ENCODE data around the gene DLG2.

DLG2 gene

DNA sequence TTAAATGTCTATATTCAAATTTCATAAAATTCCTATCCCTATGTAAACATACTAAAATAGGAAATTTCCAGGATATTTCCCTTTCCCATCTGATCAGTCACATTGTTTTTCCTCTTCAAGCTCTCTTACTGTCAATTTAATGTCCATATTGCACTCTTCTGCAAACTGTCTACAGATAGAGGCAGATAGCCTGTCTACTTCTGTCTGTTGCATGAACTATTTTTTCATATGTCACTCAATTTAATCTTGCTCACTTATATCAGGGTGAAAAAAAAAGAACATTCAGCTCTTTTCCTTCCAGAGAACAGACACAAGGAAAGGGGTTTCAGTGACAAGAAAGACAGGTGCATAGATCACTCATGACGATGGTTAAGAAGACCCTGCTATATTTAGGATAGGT lies 1327.1 kb downstream of the DLG2 start:
- no peak for DNase-seq

DNA sequence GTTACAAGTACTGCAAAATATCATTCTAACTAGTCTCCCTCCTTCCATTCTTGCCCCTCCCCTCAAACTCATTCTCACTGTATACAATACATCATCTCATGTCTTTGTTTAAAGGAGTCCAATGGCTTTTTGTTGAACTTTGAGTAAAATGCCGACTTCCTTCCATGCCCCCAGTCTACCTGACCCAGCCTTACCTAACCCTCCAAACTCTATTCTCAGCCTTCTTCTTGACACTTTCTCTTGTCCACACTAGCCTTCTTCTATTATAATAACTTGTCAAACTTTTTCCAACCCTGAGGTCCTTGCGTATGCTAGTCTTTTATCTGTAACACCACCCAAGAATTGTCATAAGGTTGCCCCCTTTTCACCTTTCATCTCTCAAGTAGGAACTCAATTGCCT lies 1329.6 kb downstream of the DLG2 start:
- no peak for DNase-seq

DNA sequence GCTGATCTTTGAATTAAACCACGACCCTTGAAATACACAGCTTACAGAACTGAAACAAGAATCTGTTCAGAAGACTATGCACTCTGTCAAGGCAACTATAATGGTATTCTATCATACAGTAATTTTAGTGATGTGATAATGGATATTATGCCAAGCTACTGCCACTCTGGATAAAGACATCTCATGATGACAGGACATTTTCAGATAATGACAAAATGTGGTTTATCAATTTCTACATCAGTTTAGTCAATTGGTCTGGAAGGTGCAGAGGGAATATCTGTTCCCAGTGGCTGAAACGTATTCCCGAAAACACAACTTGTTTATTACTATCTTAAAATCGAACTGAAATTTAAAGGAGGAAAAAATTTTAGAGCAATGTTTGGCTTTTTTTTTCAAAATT lies 1331.3 kb downstream of the DLG2 start:
- DNase-seq: no peak

DNA sequence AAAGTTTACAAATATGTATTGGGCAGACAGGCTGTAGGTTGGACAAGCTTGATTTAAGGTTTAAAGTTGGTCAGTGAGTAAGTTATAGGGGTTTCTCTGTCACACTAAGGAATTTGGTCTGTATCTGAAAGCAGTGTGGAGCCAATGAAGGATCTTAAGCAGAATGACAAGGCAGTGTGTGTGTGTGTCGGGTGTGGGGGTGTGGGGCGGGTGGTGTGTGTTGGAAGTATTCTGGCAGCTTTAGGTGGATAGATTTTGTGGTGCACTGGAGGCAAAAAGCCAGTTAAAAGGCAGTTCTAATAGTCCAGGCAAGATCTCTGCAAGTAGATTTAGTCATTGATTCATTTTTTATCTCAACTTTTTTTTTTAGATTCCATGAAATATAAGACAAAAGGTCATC lies 1334.2 kb downstream of the DLG2 start:
- DNase-seq: no peak

DNA sequence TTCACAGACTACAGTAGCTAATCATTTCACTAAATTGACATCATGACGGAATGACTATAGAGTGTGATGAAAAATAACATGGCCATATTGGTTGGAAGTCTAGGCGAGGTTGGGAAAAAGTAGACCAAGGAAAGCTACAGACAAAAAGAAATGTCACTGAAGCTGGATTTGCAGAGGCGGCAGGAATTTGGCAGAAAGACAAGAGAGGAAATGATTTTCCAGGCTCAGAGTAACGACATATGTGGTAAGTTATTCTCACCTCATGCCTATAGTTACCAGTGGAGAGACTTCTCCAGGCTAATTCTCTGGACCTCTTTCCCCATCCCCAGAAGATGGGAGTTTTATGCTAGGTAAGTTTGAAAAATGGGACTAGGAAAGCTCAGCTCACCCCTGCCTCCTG lies 1335.1 kb downstream of the DLG2 start:
- no peak for DNase-seq

DNA sequence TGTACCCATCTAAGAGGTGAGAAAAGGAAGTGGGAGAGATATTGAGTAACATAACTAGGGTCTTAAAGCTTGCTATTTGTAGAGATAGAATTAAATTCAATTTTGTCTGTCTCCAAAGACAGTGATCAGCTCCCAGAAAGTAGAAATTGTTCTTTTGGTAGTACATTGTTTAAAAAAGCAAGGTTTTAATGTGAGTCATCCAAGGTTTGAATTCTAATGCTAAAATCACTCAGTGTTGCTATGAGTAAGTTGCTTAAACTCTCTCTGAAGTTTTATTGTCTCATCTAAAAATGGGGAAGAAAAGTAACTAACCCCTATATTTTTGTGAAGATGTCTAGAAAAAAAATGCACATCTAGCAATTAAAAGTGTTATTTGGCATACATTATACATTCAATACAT lies 1336.5 kb downstream of the DLG2 start:
- DNase-seq: no peak

DNA sequence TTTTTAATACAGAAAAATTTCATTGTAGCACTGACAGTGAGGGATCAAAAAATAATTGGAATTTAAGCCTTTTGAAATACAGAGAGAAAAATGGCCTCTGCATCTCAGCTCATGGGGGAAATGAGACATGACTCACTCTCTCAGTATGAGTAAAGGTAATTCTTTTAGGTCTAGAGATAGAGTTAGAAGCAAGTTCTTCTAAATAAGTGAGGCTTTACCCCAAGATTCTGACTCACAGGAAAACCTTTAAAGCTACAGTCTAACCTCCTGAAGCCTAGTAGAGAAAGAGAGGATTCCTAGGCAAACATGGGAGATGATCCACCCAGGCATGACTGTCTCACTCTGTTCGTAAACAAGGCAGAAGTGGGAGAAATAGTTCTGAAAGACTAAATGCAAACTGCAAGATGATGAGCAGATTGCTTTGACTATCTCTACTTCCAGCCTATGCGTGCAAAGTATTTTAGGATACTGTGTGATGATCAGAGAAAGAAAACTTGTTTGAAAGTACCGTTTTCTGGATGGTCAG lies 1337.7 kb downstream of the DLG2 start:
- DNase-seq: no peak

DNA sequence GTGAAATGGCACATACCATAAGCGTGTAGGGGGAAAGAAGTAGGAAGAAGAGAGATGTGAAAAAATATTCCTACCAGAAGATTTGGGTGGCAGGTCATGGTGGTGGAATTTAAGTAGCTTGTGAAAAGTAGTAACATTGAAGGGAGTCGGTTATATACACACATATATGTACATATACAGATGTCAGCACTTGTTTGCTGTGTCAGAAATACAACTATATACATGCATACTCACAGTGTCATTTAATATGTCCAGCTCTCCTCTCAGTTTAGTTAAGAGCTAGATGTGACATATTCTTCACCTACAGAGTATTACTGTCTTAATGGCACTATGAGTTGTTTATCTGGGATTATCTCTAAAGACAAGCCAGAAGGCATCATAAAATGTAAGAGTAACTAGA lies 1353.6 kb downstream of the DLG2 start:
- DNase-seq: no peak

DNA sequence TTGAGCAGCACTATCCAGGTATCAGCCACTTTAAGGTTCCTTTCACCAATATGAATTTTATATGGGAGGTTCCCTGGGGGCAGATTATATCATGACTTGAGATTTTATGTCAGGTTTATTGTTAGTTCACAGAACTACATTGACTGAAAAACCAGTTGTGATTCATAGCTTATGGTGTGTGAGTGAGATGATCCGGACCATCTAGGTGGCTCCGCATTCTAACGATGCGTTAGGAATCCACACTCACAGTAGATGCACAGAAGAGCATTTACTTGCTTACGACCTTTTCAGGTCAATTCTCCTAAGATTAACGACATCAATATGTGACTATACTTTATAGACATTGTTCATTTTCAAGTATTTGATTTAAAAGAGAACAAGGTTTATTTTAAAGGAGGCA lies 1356.7 kb downstream of the DLG2 start:
- DNase-seq: no peak

DNA sequence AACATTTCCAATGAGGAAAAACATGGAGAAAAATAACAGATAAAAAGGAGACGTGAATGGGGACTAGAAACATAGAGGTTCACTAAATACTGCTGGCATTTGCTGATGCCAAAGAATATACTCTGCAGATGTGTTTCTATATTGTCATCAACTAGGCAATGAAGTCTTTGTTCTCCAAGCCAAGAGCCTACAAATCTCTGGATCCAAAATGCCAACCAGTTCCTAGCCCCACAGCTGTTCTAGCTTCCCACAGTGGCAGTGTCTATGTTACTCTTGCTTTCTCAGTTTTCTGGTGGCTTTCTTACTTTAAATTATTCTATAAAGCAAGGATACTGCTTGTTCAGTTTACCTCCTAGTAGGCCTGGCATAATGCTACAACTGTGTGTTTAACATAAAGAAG lies 1363.1 kb downstream of the DLG2 start:
- no peak for DNase-seq

DNA sequence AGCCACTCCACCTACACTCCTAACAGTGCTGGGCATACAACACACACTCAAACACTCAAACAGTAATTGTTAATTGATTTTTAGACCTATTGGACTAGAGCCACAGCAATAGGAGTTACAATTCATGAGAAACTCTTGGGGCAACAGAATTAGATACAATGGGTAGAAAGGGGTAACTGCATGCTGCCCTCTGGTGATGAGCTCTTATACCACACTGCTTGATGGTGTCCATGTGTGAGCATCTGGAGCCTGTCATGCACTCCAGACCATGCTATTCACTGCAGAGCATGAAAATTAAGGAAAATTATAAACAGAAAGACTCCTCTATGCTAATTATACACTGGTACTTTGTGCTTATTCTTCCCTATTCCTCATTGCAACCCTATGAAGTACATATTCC lies 1365.4 kb downstream of the DLG2 start:
- DNase-seq: no peak

DNA sequence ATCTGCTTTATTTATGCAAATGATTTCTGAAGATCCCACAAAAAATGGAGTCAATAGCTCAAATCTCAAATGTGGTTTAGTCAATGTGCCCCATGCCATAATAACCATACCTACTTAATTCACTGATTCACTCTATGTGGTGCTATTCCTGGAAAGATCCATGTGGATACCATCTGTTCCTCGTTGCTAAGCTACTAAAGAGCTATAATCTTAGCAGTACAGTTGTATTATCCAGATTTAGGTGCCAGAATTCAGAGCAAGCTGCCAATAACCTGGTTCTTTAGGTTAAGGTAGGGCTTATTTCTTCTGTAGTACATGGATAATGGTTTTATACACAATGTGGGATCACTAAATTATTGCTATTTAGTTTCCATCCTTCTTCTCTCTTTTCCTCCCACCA lies 1366.3 kb downstream of the DLG2 start:
- DNase-seq: no peak

DNA sequence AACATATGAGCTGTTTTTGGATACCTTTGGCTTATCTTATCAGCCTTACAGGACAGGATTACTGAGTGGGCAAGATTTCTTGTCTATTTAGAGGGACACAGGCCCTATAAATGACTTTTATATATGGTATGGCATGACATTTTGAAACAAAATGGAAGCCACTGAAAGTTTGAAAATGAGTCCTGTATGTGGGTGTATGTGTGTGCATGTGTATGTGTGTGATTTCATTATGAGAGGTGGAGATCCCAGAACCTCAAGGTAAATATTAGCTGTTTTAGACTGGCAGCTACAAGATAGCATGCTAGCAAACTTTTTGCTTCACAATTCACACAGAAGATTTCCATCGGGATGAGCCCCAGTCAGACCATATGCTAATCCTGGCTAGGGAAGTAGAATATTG lies 1370.5 kb downstream of the DLG2 start:
- DNase-seq: no peak

DNA sequence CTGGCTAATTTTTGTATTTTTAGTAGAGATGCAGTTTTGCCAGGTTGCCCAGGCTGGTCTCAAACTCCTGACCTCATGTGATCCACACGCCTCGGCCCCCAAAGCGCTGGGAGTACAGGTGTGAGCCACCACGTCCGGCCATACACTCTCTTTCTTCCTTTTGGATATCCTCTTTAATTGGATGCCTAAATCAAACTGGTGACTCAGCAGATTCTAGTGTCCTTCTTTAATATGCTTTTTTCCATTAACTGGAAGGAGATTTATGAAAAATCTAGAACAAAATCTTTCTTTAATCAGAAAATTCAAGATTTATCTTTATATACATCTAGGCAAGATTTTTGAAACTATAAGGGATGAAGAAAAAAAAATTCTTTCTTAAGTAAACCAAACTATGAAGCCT lies 1371.7 kb downstream of the DLG2 start:
- DNase-seq: no peak

DNA sequence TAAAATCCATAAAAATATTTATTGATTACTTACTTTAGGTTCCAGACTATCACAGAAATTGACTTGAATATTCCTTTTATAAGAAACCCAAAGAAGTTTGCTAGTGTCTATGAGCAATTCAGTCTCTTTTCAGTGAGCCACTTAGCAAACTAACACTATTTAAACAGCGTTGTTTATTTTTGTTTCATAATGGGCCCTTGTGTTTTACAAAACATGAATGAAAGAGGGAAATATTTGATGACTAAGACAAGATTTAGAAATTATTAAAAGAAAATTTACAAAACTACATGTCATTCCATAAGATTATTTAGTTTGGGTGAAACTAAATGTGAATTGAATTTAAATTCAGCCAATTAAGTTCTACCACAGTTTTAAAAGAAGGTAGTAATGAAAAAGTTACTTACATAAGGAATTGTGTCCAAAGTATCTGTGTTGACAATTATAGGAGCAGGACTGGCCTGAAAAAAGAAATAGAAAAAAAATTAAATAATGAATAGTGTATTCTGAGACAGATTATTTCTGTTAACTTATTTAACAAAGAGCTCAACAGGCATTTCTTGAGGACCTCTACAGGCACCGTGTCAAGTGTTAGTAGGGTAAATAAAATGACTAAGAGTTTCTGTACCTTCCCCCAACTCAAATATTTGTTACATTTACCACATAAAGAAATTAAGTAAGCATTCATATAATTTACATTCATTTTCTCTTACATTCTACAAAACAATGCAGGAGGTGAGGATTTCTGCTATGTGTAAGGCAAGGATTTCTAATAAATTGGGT lies 1376.1 kb downstream of the DLG2 start:
- DNase-seq: no peak

DNA sequence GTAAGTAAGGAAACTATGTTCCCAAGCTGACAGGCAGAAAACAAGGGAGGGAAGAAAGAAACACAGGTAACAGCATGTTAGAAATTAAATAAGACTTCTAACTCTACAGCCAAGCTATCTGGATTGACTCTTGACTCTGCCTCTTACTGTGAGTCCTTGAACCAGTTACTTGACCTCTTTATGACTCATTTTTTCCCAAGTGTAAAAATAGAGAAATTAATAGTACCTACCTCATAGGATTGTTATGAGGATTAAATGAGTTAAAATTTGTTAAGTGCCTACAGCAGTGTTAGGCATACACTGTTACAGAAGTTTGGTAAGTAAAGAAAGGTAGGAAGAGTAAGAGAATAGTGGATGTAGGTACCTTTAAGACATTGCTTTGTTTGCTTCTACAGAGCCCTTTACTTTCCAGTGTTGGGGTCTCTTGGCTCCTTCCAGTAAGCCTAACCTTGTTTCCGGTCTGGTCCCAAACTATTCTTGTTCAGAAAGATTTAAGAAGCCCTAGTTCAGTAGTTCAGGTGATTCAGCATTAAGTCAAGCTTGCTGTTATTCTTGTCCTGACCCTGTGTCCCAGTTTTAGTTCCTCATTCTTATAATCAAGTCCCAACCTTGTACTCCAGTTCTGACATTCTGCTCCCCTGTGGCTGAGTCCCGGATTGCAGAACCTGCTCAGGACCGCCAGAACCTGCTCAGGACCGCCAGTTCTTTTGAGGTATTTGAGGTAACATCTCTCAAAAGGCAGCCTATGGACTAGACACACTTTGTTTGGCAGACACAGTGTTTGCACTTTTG lies 1377.6 kb downstream of the DLG2 start:
- no peak for DNase-seq

DNA sequence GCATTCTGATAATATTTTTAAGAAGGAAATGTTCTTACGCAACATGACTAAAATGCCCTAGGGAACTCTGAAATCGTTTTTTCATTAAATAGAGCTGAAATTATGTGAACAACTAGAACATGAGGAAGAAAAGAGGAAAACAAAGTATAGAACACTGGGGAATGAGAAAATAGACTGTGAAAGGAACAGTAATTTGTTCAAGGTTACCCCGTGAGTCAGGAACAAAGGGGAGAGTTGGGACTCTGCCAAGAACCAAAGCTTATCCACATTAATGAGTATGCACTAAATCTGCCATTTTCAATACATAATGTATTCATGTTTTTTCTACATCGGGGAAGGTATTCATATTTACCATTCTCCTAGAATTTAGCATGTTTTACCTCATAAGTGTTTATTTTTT lies 1379.2 kb downstream of the DLG2 start:
- DNase-seq: no peak

DNA sequence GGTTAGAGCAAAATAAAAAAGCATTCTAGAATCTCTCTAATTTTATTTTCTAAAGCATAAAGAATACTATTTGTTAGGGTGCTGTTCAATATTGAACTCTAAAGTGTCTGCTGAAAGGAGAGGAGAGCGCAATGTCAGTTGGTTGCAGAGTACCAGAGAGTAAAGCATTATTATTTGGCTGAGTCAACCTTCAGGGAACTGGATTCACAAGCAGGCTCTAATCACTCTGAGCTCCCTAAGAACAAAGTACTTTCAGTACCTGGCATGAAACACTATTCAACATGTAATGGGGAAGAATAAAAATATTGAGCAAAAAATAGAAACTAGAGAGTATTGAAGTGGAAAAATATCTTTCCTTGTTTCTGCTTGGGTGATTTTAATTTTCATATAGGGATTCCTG lies 1380.0 kb downstream of the DLG2 start:
- DNase-seq: no peak

DNA sequence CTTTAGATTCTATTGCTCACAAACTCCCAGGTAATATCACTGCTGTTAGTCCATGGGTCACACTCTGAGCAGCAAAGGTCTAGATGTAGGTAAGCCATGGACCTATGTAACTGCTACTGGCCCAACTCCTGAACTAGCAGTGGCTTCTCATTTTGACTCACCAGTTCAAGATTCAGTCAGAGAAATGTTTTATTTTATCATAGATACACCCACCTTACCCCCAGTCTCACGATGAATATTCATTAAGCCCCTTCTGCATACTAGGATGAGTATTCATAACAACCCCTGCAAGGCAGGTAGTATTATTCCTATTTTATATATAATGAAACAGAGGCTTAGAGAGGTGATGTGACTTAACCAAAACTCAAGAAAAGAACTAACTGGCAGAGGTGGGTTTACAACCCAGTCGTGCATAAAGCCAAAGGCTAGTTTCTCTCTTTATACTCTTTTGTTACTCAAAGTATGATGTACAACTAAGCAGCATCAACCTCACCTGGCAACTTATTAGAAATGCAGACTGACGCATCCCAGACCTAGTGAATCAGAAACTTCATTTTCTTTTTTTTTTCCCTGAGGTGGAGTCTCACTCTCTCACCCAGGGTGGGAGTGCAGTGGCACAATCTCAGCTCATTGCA lies 1383.4 kb downstream of the DLG2 start:
- no peak for DNase-seq

DNA sequence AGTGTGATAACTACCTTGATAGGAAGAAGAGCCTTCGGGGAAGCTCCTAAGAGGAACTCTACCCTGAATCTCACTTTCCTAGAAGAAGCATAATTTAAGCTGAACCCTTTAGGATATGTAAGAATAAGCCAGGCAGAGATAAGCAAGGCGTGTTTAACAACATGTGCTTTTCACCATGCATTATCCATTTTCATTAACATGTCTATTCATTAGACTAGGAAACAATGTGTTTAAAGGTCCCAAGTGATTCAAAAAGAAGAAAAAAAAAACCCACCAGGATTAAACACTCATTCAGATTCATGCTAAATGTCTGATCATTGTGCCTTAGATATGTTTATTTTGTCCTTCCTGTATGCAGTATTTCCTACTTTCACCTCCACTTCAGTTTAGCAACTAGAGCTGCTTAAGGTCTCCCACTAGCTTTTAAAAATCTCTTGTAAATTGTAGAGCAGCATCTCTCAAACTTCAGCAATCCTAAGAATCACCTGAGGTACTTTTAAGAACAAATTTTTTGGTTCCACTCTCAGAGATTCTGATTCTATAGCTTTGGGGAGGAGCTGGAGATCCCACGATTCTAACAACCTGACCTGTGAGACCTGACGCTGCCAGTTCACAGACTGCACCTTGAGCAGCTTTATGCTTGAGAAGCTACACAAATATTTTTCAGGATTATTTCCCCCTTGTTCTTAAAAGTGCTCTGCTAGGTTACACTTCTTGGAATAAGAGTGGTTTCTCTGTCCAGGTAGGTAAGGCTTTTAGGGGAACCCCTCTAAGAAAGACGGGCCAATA lies 1385.6 kb downstream of the DLG2 start:
- DNase-seq: no peak

DNA sequence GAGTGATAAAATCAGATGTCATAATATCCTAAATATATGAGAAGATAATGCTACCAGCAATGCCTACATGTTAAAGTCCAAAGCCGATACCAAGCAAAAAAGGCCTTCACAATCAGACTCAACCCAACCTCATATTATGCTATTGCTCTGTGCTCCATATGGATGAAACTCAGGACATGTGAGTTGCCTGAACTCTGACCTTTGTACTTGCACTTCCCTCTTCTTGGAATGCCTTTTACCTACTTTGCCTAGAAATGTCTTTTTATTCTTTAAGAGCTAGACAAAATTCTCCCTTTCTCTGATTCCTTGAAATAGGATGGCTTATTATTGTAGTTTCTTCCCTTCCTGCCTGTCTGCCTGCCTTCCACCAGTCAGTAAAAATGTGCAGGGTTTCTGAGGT lies 1386.3 kb downstream of the DLG2 start:
- DNase-seq: no peak

DNA sequence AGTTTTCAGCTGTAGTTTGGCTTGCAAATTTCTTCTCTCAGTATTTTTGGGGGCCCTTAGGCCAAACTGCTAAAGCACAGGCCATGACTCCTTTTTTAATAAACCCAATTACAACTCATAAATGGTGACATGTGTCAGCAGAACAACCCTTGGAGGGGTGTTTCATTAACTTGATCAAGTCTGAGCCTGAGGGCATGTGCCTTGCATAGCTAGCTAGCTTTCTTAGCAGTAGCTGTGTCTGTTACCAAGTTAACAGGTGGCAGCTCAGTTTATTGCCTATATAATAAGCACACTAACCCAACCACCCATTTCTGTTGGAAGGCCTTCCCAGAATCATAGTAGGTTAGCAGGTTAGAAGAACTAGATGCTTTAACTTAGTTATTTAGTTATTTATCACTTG lies 1390.7 kb downstream of the DLG2 start:
- no peak for DNase-seq
